Breast epithelium (tissue), 3 donors: ENCODE data around the gene GPC5.

ENCODE experiments used
- CTCF ChIP-seq, 3 donors: fragments of 450-650 bp; IDR thresholded peaks; one replicate each; pipeline ENCODE4 v1.5.1; 2016 to 2017; ENCODE audit warnings: antibody characterized with exemption in 3 of 3, mild to moderate bottlenecking in 3 of 3, moderate library complexity in 3 of 3
- POLR2AphosphoS5 ChIP-seq, 3 donors: sonication (generic); formaldehyde crosslinking; IDR thresholded peaks; one replicate each; pipeline ENCODE4 v1.6.1; 2017; ENCODE audit warnings: antibody characterized with exemption in 3 of 3

- TF ChIP-seq CTCF (IDR thresholded peaks at IDR 0.05) (no peak), POLR2AphosphoS5 (IDR thresholded peaks at IDR 0.05) (no peak)
These were observed 1192.1 kb downstream of the GPC5 start for GRCh38 chr13:92590503-92590908.
